SK-N-MC (cell line): ENCODE measurements around the gene SLC6A1.

Experiments used
- EZH2 ChIP-seq: fragments of 200-600 bp; sonication (generic); IDR thresholded peaks from one replicate; pipeline ENCODE4 v1.6.1; 2017; ENCODE audit warnings: antibody characterized with exemption
- POLR2AphosphoS5 ChIP-seq: IDR thresholded peaks from 2 replicates; pipeline ENCODE4 v1.6.1; 2012; ENCODE audit warnings: mild to moderate bottlenecking, low read depth, low read length, borderline replicate concordance

- TF ChIP-seq EZH2 (no peak), POLR2AphosphoS5 (no peak)
These were observed 68.1 kb downstream of the SLC6A1 start for GRCh38 chr3:11060500-11061251.
